ENCODE measurements around the gene TBX20. TPM values are rescaled to one million over a fixed set of nuclear protein-coding genes. Genes with fewer than 3 reads are reported as not detected.

TBX20 gene, protein sequence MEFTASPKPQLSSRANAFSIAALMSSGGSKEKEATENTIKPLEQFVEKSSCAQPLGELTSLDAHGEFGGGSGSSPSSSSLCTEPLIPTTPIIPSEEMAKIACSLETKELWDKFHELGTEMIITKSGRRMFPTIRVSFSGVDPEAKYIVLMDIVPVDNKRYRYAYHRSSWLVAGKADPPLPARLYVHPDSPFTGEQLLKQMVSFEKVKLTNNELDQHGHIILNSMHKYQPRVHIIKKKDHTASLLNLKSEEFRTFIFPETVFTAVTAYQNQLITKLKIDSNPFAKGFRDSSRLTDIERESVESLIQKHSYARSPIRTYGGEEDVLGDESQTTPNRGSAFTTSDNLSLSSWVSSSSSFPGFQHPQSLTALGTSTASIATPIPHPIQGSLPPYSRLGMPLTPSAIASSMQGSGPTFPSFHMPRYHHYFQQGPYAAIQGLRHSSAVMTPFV
- not detected for total RNA-seq

DNA sequence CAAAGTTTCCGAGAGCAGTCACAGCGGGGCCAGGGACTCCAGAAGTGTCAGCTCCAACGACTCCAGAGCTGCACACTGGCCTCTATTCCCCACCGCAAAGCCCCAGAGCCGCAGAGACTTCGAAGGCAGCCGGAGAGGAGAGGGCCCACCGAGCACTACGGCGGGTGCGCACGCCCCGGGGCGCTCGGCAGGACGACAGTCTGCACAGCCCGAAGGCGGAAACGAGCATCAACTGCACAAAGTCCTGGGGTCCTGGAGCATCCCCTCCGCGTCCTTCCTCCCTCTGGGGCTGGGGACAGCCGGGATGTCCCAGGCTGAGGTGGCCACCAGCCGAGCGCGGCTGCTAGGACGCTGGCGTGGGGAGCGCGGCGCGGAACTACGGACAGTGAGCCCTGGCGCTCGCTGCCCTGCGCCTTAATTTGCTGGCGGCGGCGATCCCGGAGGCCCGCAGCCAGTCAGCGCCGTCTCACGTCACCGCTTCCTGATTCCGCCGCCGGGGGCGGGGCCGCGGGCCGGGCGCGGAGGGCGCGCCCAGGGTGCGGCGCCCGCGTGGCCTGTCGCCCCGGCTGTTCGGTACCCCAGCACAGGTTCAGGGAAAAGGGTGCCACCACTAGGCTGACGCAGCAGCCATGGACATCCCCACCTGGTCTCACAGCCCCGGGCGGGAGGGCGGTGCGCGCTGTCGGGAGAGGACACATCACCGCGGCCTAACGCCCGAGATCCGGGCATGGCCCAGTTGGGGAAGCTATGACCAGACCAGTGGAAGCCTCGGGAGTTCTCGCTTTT lies at the start of gene TBX20:
TBX20 (minus strand) TSS at position 391 of the 786 bp plus-strand sequence. CDS start 480 bp downstream, outside the sequence.
- peak; percentile 51 for DNase-seq
- peaks cover 100% of the 10 kb centered on the region for H3K27me3 ChIP-seq
- WGBS, 2 donors (ENCODE audit: low coverage in 1 of 2), result 4% methylated on average over 59 of the region's 76 CpGs; no CpG with 5 or more reads in 1 of the 2 donors
- H3K9me3 ChIP-seq, result no peaks in the 10 kb centered on the region
- peaks cover 6 to 24% (median 17%) of the 10 kb centered on the region in 4 donors for H3K4me1 ChIP-seq
- TF ChIP-seq EP300 (IDR thresholded peaks at IDR 0.05; ENCODE audit: low read depth), result no peak
- TF ChIP-seq POLR2A (IDR thresholded peaks at IDR 0.05), result no peak
- TF ChIP-seq, protein P1, sequence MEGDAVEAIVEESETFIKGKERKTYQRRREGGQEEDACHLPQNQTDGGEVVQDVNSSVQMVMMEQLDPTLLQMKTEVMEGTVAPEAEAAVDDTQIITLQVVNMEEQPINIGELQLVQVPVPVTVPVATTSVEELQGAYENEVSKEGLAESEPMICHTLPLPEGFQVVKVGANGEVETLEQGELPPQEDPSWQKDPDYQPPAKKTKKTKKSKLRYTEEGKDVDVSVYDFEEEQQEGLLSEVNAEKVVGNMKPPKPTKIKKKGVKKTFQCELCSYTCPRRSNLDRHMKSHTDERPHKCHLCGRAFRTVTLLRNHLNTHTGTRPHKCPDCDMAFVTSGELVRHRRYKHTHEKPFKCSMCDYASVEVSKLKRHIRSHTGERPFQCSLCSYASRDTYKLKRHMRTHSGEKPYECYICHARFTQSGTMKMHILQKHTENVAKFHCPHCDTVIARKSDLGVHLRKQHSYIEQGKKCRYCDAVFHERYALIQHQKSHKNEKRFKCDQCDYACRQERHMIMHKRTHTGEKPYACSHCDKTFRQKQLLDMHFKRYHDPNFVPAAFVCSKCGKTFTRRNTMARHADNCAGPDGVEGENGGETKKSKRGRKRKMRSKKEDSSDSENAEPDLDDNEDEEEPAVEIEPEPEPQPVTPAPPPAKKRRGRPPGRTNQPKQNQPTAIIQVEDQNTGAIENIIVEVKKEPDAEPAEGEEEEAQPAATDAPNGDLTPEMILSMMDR (IDR thresholded peaks at IDR 0.05), result no peak
- TF ChIP-seq POLR2AphosphoS5 (IDR thresholded peaks at IDR 0.05), result peak in 1 of 3 donors; percentile 49
- H3K4me3 ChIP-seq, result peak within 1 kb of the TSS in 3 of 4 donors; percentile 23 to 44 (median 39)
- H3K27ac ChIP-seq, result no peak within 1 kb of the TSS
- H3K36me3 ChIP-seq, result no peaks in the 10 kb centered on the region
- intact Hi-C loops (cut with DNase I; ENCODE audit: low total_unique reads), result no loop called here
- in situ Hi-C loops (cut with MboI; ENCODE audit: low pct_ligation_motif_present in 1 of 4, low pct_unique_long_range_greater_than_20kb in 1 of 4, low sequenced_read_pairs in 3 of 4), result no loop called here

DNA sequence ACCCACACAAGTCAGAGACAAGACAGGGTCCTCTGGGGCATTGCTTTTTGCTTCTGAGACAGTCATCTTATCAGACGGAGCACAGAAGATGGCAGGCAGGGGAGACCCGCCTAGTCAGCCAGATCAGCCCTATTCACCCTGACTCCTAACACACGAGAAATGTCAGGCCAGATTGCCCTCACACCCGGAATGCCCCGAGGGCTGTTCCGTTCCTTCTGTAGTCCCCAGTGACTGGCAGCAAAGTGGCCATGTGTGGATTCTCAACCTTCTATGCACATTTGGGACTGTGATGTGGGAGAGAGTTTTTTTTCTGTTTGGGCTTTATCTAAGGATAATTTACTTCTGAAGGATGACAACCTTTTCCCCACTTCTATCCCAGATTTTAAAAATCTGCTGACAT lies 35.5 kb upstream of the TBX20 start:
- TF ChIP-seq POLR2AphosphoS5 (IDR thresholded peaks at IDR 0.05) (no peak), EP300 (IDR thresholded peaks at IDR 0.05; ENCODE audit: low read depth) (no peak), POLR2A (IDR thresholded peaks at IDR 0.05) (no peak)
- TF ChIP-seq, protein P1 (IDR thresholded peaks at IDR 0.05), result no peak

DNA sequence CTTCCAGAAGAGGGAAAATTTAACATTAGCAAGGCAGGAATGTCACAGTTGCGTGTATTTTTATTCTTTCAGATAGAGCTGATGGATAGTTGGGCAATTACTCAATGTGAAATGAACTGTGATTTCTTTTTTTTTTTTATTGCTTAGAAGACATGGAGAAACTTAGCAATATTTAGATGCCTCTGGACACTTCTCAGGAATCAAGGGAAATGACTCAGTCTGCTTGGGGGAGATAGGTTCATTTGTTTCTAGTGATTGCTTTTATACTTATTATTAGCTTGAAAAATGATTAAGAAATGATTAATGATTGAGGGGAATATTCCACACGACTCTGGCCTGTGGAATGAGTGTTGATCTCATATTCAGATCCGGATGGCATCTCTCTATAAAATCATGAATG lies 33.1 kb upstream of the TBX20 start:
- Histone ChIP-seq H3K27me3 (no peaks in the 10 kb centered on the region), H3K4me3 (no peak overlapping the region), H3K27ac (no peak overlapping the region), H3K9me3 (no peaks in the 10 kb centered on the region), H3K4me1 (no peaks in the 10 kb centered on the region), H3K36me3 (no peaks in the 10 kb centered on the region)
- TF ChIP-seq, protein P1 (IDR thresholded peaks at IDR 0.05), result no peak
- TF ChIP-seq POLR2A (IDR thresholded peaks at IDR 0.05) (no peak), EP300 (IDR thresholded peaks at IDR 0.05; ENCODE audit: low read depth) (no peak), POLR2AphosphoS5 (IDR thresholded peaks at IDR 0.05) (no peak)
- 44 to 46% methylated on average over 2 to 3 of the region's 3 CpGs for WGBS, 2 donors (ENCODE audit: low coverage in 1 of 2)
- DNase-seq, result no peak
- intact Hi-C loops (cut with DNase I; ENCODE audit: low total_unique reads) (no loop called here), in situ Hi-C loops (cut with MboI; ENCODE audit: low pct_ligation_motif_present in 1 of 4, low pct_unique_long_range_greater_than_20kb in 1 of 4, low sequenced_read_pairs in 3 of 4) (no loop called here)

More for the DNA sequence above, 35.5 kb upstream of the TBX20 start:
- H3K4me3 ChIP-seq, result no peak overlapping the region
- intact Hi-C loops (cut with DNase I; ENCODE audit: low total_unique reads) (no loop called here), in situ Hi-C loops (cut with MboI; ENCODE audit: low pct_ligation_motif_present in 1 of 4, low pct_unique_long_range_greater_than_20kb in 1 of 4, low sequenced_read_pairs in 3 of 4) (no loop called here)
- no peak overlapping the region for H3K27ac ChIP-seq
- no peaks in the 10 kb centered on the region for H3K4me1 ChIP-seq
- no peaks in the 10 kb centered on the region for H3K27me3 ChIP-seq
- no peak for DNase-seq
- no peaks in the 10 kb centered on the region for H3K9me3 ChIP-seq
- 74% methylated on average over 6 of the region's 6 CpGs; no CpG with 5 or more reads in 1 of the 2 donors for WGBS, 2 donors (ENCODE audit: low coverage in 1 of 2)
- no peaks in the 10 kb centered on the region for H3K36me3 ChIP-seq

DNA sequence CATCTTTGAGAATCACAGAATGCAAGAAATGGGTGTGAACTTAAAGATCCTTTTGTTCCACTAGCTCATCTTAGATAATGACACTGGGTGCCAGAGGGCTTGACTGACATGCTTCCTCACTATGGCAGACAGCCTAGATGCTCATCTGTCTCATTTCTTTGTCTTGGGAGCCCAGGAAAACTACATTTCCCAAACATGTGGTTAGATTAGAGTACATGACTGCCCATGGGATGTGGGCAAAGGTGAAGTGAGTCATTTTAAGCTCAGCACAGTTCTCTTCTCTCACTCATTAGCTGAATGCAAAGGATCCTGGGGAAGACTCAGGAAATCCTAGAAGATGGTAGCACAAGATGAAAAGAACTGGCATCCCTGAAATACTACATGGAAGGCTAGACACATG lies 32.5 kb upstream of the TBX20 start:
- in situ Hi-C loops (cut with MboI; ENCODE audit: low pct_ligation_motif_present in 1 of 4, low pct_unique_long_range_greater_than_20kb in 1 of 4, low sequenced_read_pairs in 3 of 4) (no loop called here), intact Hi-C loops (cut with DNase I; ENCODE audit: low total_unique reads) (no loop called here)

More for the DNA sequence above, 32.5 kb upstream of the TBX20 start:
- TF ChIP-seq EP300 (IDR thresholded peaks at IDR 0.05; ENCODE audit: low read depth), result no peak
- TF ChIP-seq POLR2A (IDR thresholded peaks at IDR 0.05), result no peak
- no peak for TF ChIP-seq POLR2AphosphoS5 (IDR thresholded peaks at IDR 0.05)
- TF ChIP-seq, protein P1 (IDR thresholded peaks at IDR 0.05), result no peak
- H3K27me3 ChIP-seq, result no peaks in the 10 kb centered on the region
- no peaks in the 10 kb centered on the region for H3K36me3 ChIP-seq
- H3K4me1 ChIP-seq, result no peaks in the 10 kb centered on the region
- no peak for DNase-seq
- no peaks in the 10 kb centered on the region for H3K9me3 ChIP-seq
- H3K27ac ChIP-seq, result no peak overlapping the region
- H3K4me3 ChIP-seq, result no peak overlapping the region
